ENCODE data around the gene ZDHHC14. TPM values are rescaled to one million over a fixed set of nuclear protein-coding genes. Genes with fewer than 3 reads are reported as not detected.
"Not testable (repeated sequence)": the region's sequence is repeated elsewhere in the genome, so short reads cannot be mapped to it uniquely, and the experiment has no call there.

The ZDHHC14 gene
- total RNA-seq, 1 experiment from 2014 or later: 3.2 TPM

- intact Hi-C loops (cut with micrococcal nuclease; ENCODE audit: unreplicated experiment): no loop called here
- Histone ChIP-seq H3K27me3 (replicated peaks; ENCODE audit: insufficient read depth, low read depth, low read length, poor library complexity) (no peaks in the 10 kb centered on the region), H3K4me1 (ENCODE audit: insufficient read depth, low read length, poor library complexity, severe bottlenecking) (no peaks in the 10 kb centered on the region), H3K9me3 (ENCODE audit: low read depth, low read length, poor library complexity, severe bottlenecking) (no peaks in the 10 kb centered on the region), H3K27ac (ENCODE audit: low read depth, low read length, poor library complexity, severe bottlenecking) (no peak overlapping the region), H3K4me3 (ENCODE audit: low read depth, low read length, poor library complexity, severe bottlenecking) (no peak overlapping the region), H3K36me3 (ENCODE audit: insufficient read depth, low read length, poor library complexity, severe bottlenecking) (no peaks in the 10 kb centered on the region)
- ChIA-PET POLR2A (ENCODE audit: low non-redundant PET) (interaction anchor here (0.7 kb wide), 1 partner anchor 20 kb away, joined by 12 read pairs; no protein-coding TSS in a partner anchor), CTCF (interaction anchor here (0.7 kb wide), 2 partner anchors 9 to 1188 kb away, joined by 5 to 10 read pairs; no protein-coding TSS in a partner anchor)
- no TSS peak for BruUV-seq (replicated peaks)
- no peak for TF ChIP-seq EZH2 (IDR thresholded peaks at IDR 0.05; ENCODE audit: borderline replicate concordance, low read depth, low read length, poor library complexity, severe bottlenecking)
- no peak for TF ChIP-seq CTCF (conservative IDR thresholded peaks at IDR 0.05; ENCODE audit: low read depth, low read length)
- DNase-seq (ENCODE audit: low spot score): no peak
Observed at GRCh38 chr6:157333956-157334355, 47.0 kb upstream of the ZDHHC14 start.

- Histone ChIP-seq H3K9me3 (ENCODE audit: low read depth, low read length, poor library complexity, severe bottlenecking) (no peaks in the 10 kb centered on the region), H3K27ac (ENCODE audit: low read depth, low read length, poor library complexity, severe bottlenecking) (no peak overlapping the region), H3K4me3 (ENCODE audit: low read depth, low read length, poor library complexity, severe bottlenecking) (no peak overlapping the region), H3K36me3 (ENCODE audit: insufficient read depth, low read length, poor library complexity, severe bottlenecking) (no peaks in the 10 kb centered on the region), H3K27me3 (replicated peaks; ENCODE audit: insufficient read depth, low read depth, low read length, poor library complexity) (no peaks in the 10 kb centered on the region), H3K4me1 (ENCODE audit: insufficient read depth, low read length, poor library complexity, severe bottlenecking) (no peaks in the 10 kb centered on the region)
- no peak for DNase-seq (ENCODE audit: low spot score)
- BruUV-seq (replicated peaks): no TSS peak
- intact Hi-C loops (cut with micrococcal nuclease; ENCODE audit: unreplicated experiment): no loop called here
- ChIA-PET CTCF (no interaction called here), POLR2A (ENCODE audit: low non-redundant PET) (no interaction called here)
- no peak for TF ChIP-seq EZH2 (IDR thresholded peaks at IDR 0.05; ENCODE audit: borderline replicate concordance, low read depth, low read length, poor library complexity, severe bottlenecking)
- no peak for TF ChIP-seq CTCF (conservative IDR thresholded peaks at IDR 0.05; ENCODE audit: low read depth, low read length)
Observed at GRCh38 chr6:157335829-157336228, 45.2 kb upstream of the ZDHHC14 start.

- CTCF ChIA-PET; H3K9me3 ChIP-seq (ENCODE audit: low read depth, low read length, poor library complexity, severe bottlenecking); H3K4me3 ChIP-seq (ENCODE audit: low read depth, low read length, poor library complexity, severe bottlenecking); H3K36me3 ChIP-seq (ENCODE audit: insufficient read depth, low read length, poor library complexity, severe bottlenecking); BruUV-seq (replicated peaks); DNase-seq (ENCODE audit: low spot score); H3K27me3 ChIP-seq (replicated peaks; ENCODE audit: insufficient read depth, low read depth, low read length, poor library complexity); POLR2A ChIA-PET (ENCODE audit: low non-redundant PET); intact Hi-C loops (cut with micrococcal nuclease; ENCODE audit: unreplicated experiment); H3K4me1 ChIP-seq (ENCODE audit: insufficient read depth, low read length, poor library complexity, severe bottlenecking); H3K27ac ChIP-seq (ENCODE audit: low read depth, low read length, poor library complexity, severe bottlenecking): not testable (repeated sequence)
Observed at GRCh38 chr6:157337276-157337675, 43.7 kb upstream of the ZDHHC14 start.

- TF ChIP-seq EZH2 (IDR thresholded peaks at IDR 0.05; ENCODE audit: borderline replicate concordance, low read depth, low read length, poor library complexity, severe bottlenecking) (no peak), CTCF (conservative IDR thresholded peaks at IDR 0.05; ENCODE audit: low read depth, low read length) (no peak)
- BruUV-seq (replicated peaks): no TSS peak
- no peaks in the 10 kb centered on the region for H3K36me3 ChIP-seq (ENCODE audit: insufficient read depth, low read length, poor library complexity, severe bottlenecking)
- H3K9me3 ChIP-seq (ENCODE audit: low read depth, low read length, poor library complexity, severe bottlenecking): no peaks in the 10 kb centered on the region
- intact Hi-C loops (cut with micrococcal nuclease; ENCODE audit: unreplicated experiment): no loop called here
- DNase-seq (ENCODE audit: low spot score): no peak
- ChIA-PET CTCF (no interaction called here), POLR2A (ENCODE audit: low non-redundant PET) (no interaction called here)
- no peak overlapping the region for H3K27ac ChIP-seq (ENCODE audit: low read depth, low read length, poor library complexity, severe bottlenecking)
- no peak overlapping the region for H3K4me3 ChIP-seq (ENCODE audit: low read depth, low read length, poor library complexity, severe bottlenecking)
- no peaks in the 10 kb centered on the region for H3K27me3 ChIP-seq (replicated peaks; ENCODE audit: insufficient read depth, low read depth, low read length, poor library complexity)
- no peaks in the 10 kb centered on the region for H3K4me1 ChIP-seq (ENCODE audit: insufficient read depth, low read length, poor library complexity, severe bottlenecking)
Observed at GRCh38 chr6:157337751-157338150, 43.2 kb upstream of the ZDHHC14 start.

Measured in A673 (cell line).